ENCODE data around the gene C12orf54.
"Not testable (repeated sequence)": the region's sequence is repeated elsewhere in the genome, so short reads cannot be mapped to it uniquely, and the experiment has no call there.

Gene C12orf54

GRCh38 chr12:48482198-48482597, at the start of gene C12orf54:
TSS of gene C12orf54 (plus strand) at chr12:48482498. CDS start at chr12:48483297, 799 bp downstream.
- DNase-seq (ENCODE audit: low read depth) = no peak

- DNase-seq (ENCODE audit: low read depth) = not testable (repeated sequence)
These were observed 48.3 kb upstream of the C12orf54 start for GRCh38 chr12:48434016-48434415.

- DNase-seq (ENCODE audit: low read depth) = no peak
These were observed 41.2 kb upstream of the C12orf54 start for GRCh38 chr12:48441069-48441468.

GRCh38 chr12:48442179-48442847, 40.0 kb upstream of the C12orf54 start:
- no peak for DNase-seq (ENCODE audit: low read depth)

- no peak for DNase-seq (ENCODE audit: low read depth)
These were observed 36.8 kb upstream of the C12orf54 start for GRCh38 chr12:48445538-48445937.

GRCh38 chr12:48446161-48446776, 36.0 kb upstream of the C12orf54 start:
- DNase-seq (ENCODE audit: low read depth) = no peak

- DNase-seq (ENCODE audit: low read depth) = no peak
These were observed 34.5 kb upstream of the C12orf54 start for GRCh38 chr12:48447755-48448154.

- DNase-seq (ENCODE audit: low read depth) = no peak
These were observed 30.9 kb upstream of the C12orf54 start for GRCh38 chr12:48451372-48451771.

GRCh38 chr12:48452961-48453360, 29.3 kb upstream of the C12orf54 start:
- not testable (repeated sequence) for DNase-seq (ENCODE audit: low read depth)

- DNase-seq (ENCODE audit: low read depth) = peak; percentile 5
These were observed 27.6 kb upstream of the C12orf54 start for GRCh38 chr12:48454667-48455066.

- no peak for DNase-seq (ENCODE audit: low read depth)
These were observed 27.2 kb upstream of the C12orf54 start for GRCh38 chr12:48455116-48455515.

- DNase-seq (ENCODE audit: low read depth) = no peak
These were observed 23.0 kb upstream of the C12orf54 start for GRCh38 chr12:48459259-48459658.

GRCh38 chr12:48469027-48469426, 13.3 kb upstream of the C12orf54 start:
- DNase-seq (ENCODE audit: low read depth) = not testable (repeated sequence)

- no peak for DNase-seq (ENCODE audit: low read depth)
These were observed 10.0 kb upstream of the C12orf54 start, which contains the start of gene ANP32D for GRCh38 chr12:48472259-48472658. TSS of gene ANP32D (plus strand) at chr12:48472559. CDS start at chr12:48472665, 106 bp downstream.

- no peak for DNase-seq (ENCODE audit: low read depth)
These were observed 9.2 kb upstream of the C12orf54 start for GRCh38 chr12:48473061-48473460.

GRCh38 chr12:48474497-48474896, 7.8 kb upstream of the C12orf54 start:
- DNase-seq (ENCODE audit: low read depth) = not testable (repeated sequence)

- DNase-seq (ENCODE audit: low read depth) = no peak
These were observed 632 bp downstream of the C12orf54 start for GRCh38 chr12:48482930-48483329.

GRCh38 chr12:48486261-48486660, 4.0 kb downstream of the C12orf54 start:
- DNase-seq (ENCODE audit: low read depth) = no peak

- no peak for DNase-seq (ENCODE audit: low read depth)
These were observed 4.4 kb downstream of the C12orf54 start for GRCh38 chr12:48486679-48487078.

GRCh38 chr12:48489012-48489411, 6.7 kb downstream of the C12orf54 start:
- DNase-seq (ENCODE audit: low read depth) = peak; percentile 0

GRCh38 chr12:48489456-48489855, 7.2 kb downstream of the C12orf54 start:
- DNase-seq (ENCODE audit: low read depth) = not testable (repeated sequence)

GRCh38 chr12:48500281-48500680, 18.0 kb downstream of the C12orf54 start:
- DNase-seq (ENCODE audit: low read depth) = not testable (repeated sequence)

GRCh38 chr12:48506836-48507235, 24.5 kb downstream of the C12orf54 start:
- not testable (repeated sequence) for DNase-seq (ENCODE audit: low read depth)

GRCh38 chr12:48508987-48509386, 26.7 kb downstream of the C12orf54 start:
- DNase-seq (ENCODE audit: low read depth) = no peak
